ENCODE measurements around the gene RAB1B.
"Not testable (repeated sequence)": the region's sequence is repeated elsewhere in the genome, so short reads cannot be mapped to it uniquely, and the experiment has no call there.

RAB1B gene

DNA sequence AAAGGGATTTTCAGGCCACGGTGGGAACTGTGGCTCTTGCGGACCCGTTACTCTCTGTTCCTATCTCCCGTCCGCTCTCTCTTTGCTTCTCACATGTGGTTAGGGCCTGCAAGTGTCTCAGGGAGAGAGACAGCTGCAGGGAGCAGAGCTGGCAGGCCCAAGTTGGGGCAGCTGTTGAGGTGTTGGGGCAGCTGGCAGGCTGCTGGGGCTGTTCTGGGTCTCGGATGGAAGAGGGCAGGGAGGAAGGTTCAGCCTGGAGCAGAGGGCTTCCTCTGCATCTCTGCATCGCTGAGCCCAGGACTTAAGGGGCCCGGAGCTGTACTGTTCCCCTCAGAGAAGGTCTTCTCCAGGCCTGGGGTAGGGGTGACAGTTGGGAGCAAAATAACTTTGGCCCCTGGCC, 7.0 kb downstream of the RAB1B start:
- TF ChIP-seq CTCF (IDR thresholded peaks at IDR 0.05; ENCODE audit: low read depth, low read length) = no peak
- H3K4me3 ChIP-seq (ENCODE audit: low read depth, low read length) = no peak overlapping the region

DNA sequence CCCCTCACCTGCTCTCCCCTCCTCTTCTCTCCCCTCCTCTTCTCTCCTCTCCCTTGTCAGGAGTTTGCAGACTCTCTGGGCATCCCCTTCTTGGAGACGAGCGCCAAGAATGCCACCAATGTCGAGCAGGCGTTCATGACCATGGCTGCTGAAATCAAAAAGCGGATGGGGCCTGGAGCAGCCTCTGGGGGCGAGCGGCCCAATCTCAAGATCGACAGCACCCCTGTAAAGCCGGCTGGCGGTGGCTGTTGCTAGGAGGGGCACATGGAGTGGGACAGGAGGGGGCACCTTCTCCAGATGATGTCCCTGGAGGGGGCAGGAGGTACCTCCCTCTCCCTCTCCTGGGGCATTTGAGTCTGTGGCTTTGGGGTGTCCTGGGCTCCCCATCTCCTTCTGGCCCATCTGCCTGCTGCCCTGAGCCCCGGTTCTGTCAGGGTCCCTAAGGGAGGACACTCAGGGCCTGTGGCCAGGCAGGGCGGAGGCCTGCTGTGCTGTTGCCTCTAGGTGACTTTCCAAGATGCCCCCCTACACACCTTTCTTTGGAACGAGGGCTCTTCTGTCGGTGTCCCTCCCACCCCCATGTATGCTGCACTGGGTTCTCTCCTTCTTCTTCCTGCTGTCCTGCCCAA, 7.7 kb downstream of the RAB1B start:
- no peak for TF ChIP-seq CTCF (IDR thresholded peaks at IDR 0.05; ENCODE audit: low read depth, low read length)
- H3K4me3 ChIP-seq (ENCODE audit: low read depth, low read length) = no peak overlapping the region

- not testable (repeated sequence) for H3K4me3 ChIP-seq (ENCODE audit: low read depth, low read length)
Observed at GRCh38 chr11:66276619-66277018, 8.2 kb downstream of the RAB1B start.

DNA sequence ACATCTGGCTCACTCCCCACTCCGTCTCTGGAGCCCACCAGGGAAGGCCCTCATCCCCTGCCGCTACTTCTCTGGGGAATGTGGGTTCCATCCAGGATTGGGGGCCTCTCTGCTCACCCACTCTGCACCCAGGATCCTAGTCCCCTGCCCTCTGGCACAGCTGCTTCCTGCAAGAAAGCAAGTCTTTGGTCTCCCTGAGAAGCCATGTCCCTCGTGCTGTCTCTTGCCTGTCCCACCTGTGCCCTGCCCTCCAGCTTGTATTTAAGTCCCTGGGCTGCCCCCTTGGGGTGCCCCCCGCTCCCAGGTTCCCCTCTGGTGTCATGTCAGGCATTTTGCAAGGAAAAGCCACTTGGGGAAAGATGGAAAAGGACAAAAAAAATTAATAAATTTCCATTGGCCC, 8.6 kb downstream of the RAB1B start:
- H3K4me3 ChIP-seq (ENCODE audit: low read depth, low read length) = not testable (repeated sequence)

DNA sequence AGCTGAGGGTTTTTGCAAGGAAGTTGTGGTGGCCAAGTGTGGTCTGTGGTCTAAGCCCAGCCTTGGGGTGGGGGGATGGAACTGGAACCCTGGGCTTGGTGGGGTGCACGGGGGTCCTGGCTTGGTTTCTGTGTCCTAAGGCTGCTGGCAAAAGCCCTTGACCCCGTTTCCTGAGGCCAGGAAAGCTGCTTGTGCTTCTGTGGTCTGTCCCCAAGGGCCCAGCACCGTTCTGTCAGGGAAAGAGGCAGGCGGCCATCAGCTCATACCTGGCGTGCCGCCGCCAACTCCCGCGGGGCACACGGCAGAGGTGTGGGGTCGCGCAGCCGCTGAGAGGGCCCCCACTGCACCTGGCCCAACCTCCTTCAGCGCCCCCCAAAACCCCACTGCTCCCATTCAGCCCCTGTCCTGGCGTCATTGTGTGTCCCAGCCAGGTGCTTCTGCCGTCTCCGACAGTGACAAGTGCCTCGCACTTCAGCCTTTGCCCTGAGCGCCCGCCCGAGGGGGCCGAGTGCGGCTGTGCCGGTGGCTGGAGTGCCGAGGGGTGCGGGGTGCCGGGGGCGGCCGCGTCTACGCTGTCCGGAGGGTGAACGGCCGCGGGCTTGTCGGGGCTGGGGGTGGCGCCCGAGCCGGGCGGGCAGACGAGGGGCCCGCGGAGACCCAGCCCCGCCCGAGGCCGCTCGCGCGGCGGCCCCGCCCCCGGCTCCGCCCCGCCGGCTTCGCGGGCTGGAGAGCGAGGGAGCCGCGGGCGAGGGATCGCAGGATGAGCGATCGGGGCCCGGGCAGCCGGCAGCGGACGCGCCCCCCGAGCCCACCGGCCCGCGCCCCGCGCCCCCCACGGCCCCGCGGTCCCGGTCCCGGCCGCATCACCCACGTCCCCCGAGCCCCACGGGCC, 9.3 kb downstream of the RAB1B start, which contains the start of gene CNIH2:
TSS of gene CNIH2 (plus strand) at position 705 of the 892 bp plus-strand sequence. CDS start 282 bp downstream, outside the sequence.
- no peak for TF ChIP-seq CTCF (IDR thresholded peaks at IDR 0.05; ENCODE audit: low read depth, low read length)
- peak within 1 kb of the TSS; percentile 29; the same call in 1 of the 2 replicates for H3K4me3 ChIP-seq (ENCODE audit: low read depth, low read length)

DNA sequence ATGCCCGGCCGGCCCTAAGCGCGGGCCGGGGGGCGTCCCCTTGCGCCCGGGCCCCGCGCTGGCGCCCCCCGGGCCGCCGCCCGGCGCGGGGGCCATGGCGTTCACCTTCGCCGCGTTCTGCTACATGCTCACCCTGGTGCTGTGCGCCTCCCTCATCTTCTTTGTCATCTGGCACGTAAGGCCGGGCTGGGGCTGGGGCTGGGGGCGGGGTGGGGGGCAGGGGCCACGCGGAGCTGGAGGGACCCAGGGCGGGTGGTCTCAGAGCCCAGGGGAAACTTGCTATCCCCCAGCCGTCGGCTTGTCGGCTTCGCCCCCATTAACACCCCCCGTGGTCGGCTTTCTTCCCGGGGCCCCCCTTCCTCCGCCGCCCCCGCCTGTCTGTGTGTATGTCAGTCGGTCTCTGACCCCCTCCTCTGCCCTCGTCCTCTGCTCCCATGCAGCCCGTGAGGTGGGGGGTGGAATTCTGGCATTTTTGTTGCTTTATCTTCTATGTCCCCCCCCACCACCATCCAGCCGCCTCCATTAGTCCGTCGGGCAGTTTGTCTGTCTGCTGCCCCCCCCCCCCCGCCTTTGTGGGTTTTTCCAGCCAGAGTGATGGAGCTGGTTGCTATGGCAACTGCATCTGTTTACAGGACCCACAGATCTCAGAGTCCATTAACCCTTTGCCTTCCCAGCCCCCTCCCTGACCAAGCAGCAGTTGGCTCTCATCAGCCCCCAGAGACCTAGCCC, 10.1 kb downstream of the RAB1B start:
- H3K4me3 ChIP-seq (ENCODE audit: low read depth, low read length) = no peak overlapping the region

DNA sequence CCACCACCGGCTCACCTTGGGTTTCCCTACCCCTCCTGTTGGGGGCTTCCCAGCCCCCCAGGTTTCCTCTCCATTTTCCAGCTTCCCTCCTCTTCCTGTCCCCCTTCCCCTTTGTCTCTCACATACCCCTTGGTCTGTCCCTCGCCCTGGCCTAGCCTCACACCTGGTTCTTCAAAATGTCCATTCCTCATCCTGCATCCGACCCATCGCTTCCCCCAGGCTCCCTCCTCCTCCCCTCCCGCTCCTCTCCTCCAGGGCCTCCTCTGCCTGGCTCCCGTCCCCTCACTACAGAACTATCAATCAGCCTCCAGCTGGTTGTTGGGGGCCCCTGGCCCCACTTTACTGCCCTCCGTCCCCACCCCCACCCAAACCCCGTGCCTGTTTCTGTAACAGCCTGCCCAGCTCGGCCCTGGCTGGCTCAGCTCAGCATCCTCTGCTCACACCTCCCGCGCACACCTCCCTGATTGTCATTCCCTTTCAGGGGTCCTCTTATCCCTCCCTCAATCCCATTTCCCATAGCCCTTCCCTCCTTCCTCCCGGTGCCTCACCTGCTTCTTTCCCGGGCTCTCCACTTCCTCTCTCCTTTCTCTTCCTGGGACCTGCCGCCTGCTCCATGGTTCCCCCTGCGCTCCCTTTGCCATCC, 10.8 kb downstream of the RAB1B start:
- H3K4me3 ChIP-seq (ENCODE audit: low read depth, low read length) = no peak overlapping the region
- TF ChIP-seq CTCF (IDR thresholded peaks at IDR 0.05; ENCODE audit: low read depth, low read length) = no peak

More for the DNA sequence above, 10.1 kb downstream of the RAB1B start:
- TF ChIP-seq CTCF (IDR thresholded peaks at IDR 0.05; ENCODE audit: low read depth, low read length) = no peak

Measured in WI38 (cell line).